Vagina (tissue), 2 donors: ENCODE measurements around the gene RAD51AP1. TPM values are rescaled to one million over a fixed set of nuclear protein-coding genes. Genes with fewer than 3 reads are reported as not detected.

Experiments
- DNase-seq, 2 donors: peaks; one replicate each; pipeline ENCODE4 v3.0.0-alpha.2; 2017; ENCODE audit errors: extremely low spot score in 2 of 2
- H3K27ac ChIP-seq: fragments of 200-600 bp; sonication (generic); one replicate; pipeline ENCODE4 v1.5.1; 2019
- H3K27me3 ChIP-seq: fragments of 200-600 bp; sonication (generic); one replicate; pipeline ENCODE4 v1.5.1; 2019
- H3K36me3 ChIP-seq, 2 donors: fragments of 200-600 bp; sonication (generic); one replicate each; pipeline ENCODE4 v1.5.1; 2017 to 2019
- H3K4me1 ChIP-seq: fragments of 200-600 bp; sonication (generic); one replicate; pipeline ENCODE4 v1.5.1; 2019
- H3K4me3 ChIP-seq, 2 donors: fragments of 200-600 bp; sonication (generic); 1 replicate in 1 of 2; 2 replicates in 1 of 2; pipeline ENCODE4 v1.5.1; 2016 to 2019
- H3K9me3 ChIP-seq: fragments of 200-600 bp; sonication (generic); one replicate; pipeline ENCODE4 v1.5.1; 2019
- POLR2A ChIP-seq, 2 donors: fragments of 450-650 bp; IDR thresholded peaks; one replicate each; pipeline ENCODE4 v1.6.1; 2017; ENCODE audit warnings: antibody characterized with exemption in 2 of 2, mild to moderate bottlenecking in 2 of 2, moderate library complexity in 2 of 2
- POLR2AphosphoS5 ChIP-seq, 2 donors: sonication (generic); formaldehyde crosslinking; IDR thresholded peaks; one replicate each; pipeline ENCODE4 v1.9.0; 2017; ENCODE audit warnings: antibody characterized with exemption in 2 of 2, mild to moderate bottlenecking in 2 of 2, low read depth in 1 of 2; ENCODE audit not compliant: insufficient read depth in 1 of 2
- intact Hi-C: fragments of 100-400 bp; cut with DNase I; formaldehyde crosslinking; loops from one replicate; pipeline ENCODE4 v1.15.1; 2023
- total RNA-seq: library from RNA; depleted of rRNA; stranded (reverse); fragments of >200 nt; gene quantifications from one replicate; pipeline ENCODE4 v1.2.3, GENCODE V29; 2016
- TF ChIP-seq, protein P1 (sequence below), 3 experiments: fragments of 450-650 bp in 2 of 3; fragments of 200-600 bp in 1 of 3; sonication (generic) in 1 of 3; IDR thresholded peaks; one replicate each; pipeline ENCODE4 v1.5.1; 2017 to 2019; ENCODE audit warnings: antibody characterized with exemption in 3 of 3, mild to moderate bottlenecking in 2 of 3, moderate library complexity in 2 of 3

The RAD51AP1 gene
- total RNA-seq, 1 donor from 2014 or later: 4.2 TPM

DNA sequence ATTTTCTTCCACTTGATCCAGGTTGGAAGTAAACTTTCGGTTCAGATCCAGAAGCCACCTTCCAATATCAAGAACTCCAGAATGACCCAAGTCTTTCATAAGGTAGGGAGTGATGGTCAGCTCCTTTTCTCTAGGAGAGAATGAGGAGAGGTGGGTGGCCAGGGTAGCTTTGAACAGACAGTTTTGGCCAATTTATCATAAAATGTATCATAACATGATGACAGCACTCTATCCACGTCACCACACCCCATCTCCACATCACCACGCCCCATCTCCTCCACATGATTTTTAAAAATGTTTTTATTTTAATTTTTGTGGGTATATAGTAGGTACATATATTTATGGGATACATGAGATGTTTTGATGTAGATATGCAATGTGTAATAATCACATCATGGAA is 50.2 kb downstream of the RAD51AP1 start:
- DNase-seq: no peak
- H3K27ac ChIP-seq: no peak overlapping the region
- H3K4me3 ChIP-seq: no peak overlapping the region
- no peaks in the 10 kb centered on the region for H3K27me3 ChIP-seq
- TF ChIP-seq POLR2A (IDR thresholded peaks at IDR 0.05) (no peak), POLR2AphosphoS5 (IDR thresholded peaks at IDR 0.05; ENCODE audit: insufficient read depth in 1 of 2, low read depth in 1 of 2) (no peak)
- TF ChIP-seq, protein P1, sequence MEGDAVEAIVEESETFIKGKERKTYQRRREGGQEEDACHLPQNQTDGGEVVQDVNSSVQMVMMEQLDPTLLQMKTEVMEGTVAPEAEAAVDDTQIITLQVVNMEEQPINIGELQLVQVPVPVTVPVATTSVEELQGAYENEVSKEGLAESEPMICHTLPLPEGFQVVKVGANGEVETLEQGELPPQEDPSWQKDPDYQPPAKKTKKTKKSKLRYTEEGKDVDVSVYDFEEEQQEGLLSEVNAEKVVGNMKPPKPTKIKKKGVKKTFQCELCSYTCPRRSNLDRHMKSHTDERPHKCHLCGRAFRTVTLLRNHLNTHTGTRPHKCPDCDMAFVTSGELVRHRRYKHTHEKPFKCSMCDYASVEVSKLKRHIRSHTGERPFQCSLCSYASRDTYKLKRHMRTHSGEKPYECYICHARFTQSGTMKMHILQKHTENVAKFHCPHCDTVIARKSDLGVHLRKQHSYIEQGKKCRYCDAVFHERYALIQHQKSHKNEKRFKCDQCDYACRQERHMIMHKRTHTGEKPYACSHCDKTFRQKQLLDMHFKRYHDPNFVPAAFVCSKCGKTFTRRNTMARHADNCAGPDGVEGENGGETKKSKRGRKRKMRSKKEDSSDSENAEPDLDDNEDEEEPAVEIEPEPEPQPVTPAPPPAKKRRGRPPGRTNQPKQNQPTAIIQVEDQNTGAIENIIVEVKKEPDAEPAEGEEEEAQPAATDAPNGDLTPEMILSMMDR (IDR thresholded peaks at IDR 0.05): no peak
- H3K9me3 ChIP-seq: no peaks in the 10 kb centered on the region
- intact Hi-C loops: no loop called here
- H3K36me3 ChIP-seq: no peaks in the 10 kb centered on the region
- no peaks in the 10 kb centered on the region for H3K4me1 ChIP-seq

DNA sequence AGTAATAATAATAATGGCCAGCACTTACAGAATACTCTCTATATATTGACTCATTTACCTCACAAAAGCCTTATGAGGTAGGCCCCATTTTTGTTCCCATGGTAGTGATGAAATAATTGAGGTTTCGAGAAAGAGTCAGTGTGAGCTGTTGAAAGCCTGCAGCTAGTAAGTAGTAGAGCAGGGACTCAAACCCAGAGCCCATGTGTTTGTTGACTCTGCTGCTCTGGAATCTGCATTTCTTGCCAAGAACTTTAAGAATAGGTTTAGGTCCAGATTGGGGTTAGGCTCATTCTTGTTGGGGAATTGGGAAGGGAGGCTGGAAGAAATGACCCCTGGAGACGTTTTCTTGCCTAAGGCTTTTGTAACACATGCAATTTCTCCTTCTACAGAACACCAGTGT is 51.3 kb downstream of the RAD51AP1 start:
- Histone ChIP-seq H3K27me3 (no peaks in the 10 kb centered on the region), H3K36me3 (no peaks in the 10 kb centered on the region), H3K4me3 (no peak overlapping the region), H3K27ac (no peak overlapping the region), H3K9me3 (no peaks in the 10 kb centered on the region), H3K4me1 (no peaks in the 10 kb centered on the region)
- intact Hi-C loops: no loop called here
- DNase-seq: no peak
- no peak for TF ChIP-seq POLR2A (IDR thresholded peaks at IDR 0.05)
- TF ChIP-seq POLR2AphosphoS5 (IDR thresholded peaks at IDR 0.05; ENCODE audit: insufficient read depth in 1 of 2, low read depth in 1 of 2): no peak

DNA sequence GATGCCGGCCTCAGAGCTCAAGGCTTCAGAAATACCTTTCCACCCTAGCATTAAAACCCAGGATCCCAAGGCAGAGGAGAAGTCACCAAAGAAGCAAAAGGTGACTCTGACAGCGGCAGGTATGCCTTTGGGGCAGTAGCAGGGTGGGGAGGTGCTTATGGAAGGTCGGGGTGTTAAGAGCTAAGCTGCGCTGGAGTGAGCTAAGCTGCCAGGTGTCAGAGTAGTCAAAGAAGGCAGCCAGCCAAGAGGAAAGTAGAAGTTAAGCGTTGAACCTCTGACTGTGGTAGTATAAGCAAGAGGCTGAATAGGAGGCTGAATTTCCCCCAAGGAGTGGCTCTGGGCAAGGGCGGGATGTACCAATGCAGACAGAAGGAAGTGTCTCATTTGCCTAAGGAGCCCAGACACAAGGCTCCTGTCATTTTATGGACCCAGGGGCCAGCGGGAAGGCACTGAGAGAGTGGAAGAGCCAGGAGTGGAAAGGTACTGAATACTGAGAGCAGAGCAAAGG is 52.5 kb downstream of the RAD51AP1 start:
- intact Hi-C loops: no loop called here
- no peak for TF ChIP-seq POLR2AphosphoS5 (IDR thresholded peaks at IDR 0.05; ENCODE audit: insufficient read depth in 1 of 2, low read depth in 1 of 2)
- no peak for TF ChIP-seq POLR2A (IDR thresholded peaks at IDR 0.05)
- TF ChIP-seq, protein P1 (IDR thresholded peaks at IDR 0.05): no peak
- no peak overlapping the region for H3K27ac ChIP-seq
- H3K4me1 ChIP-seq: no peaks in the 10 kb centered on the region
- H3K4me3 ChIP-seq: no peak overlapping the region
- no peak for DNase-seq
- no peaks in the 10 kb centered on the region for H3K27me3 ChIP-seq
- H3K36me3 ChIP-seq: no peaks in the 10 kb centered on the region
- H3K9me3 ChIP-seq: no peaks in the 10 kb centered on the region

DNA sequence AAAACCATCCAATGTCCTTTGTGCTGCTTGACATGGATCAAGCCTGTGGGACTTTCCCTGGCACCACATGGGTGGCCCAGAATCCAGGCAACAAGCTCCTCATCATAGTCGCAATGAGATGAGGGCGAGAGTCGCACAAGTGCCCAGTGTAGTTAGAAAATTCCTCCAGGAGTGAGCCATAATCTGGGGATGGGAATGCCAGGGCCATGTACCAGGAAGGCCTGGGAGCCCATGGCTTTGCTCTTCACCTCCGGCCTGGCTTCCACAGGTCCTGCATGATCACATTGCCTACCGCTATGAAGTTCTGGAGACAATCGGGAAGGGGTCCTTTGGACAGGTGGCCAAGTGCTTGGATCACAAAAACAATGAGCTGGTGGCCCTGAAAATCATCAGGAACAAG is 57.2 kb downstream of the RAD51AP1 start:
- DNase-seq: no peak
- H3K4me1 ChIP-seq: no peaks in the 10 kb centered on the region
- intact Hi-C loops: no loop called here
- TF ChIP-seq POLR2A (IDR thresholded peaks at IDR 0.05) (no peak), POLR2AphosphoS5 (IDR thresholded peaks at IDR 0.05; ENCODE audit: insufficient read depth in 1 of 2, low read depth in 1 of 2) (no peak)
- TF ChIP-seq, protein P1 (IDR thresholded peaks at IDR 0.05): no peak
- no peaks in the 10 kb centered on the region for H3K9me3 ChIP-seq
- no peak overlapping the region for H3K27ac ChIP-seq
- no peaks in the 10 kb centered on the region for H3K36me3 ChIP-seq
- H3K27me3 ChIP-seq: no peaks in the 10 kb centered on the region
- no peak overlapping the region for H3K4me3 ChIP-seq

DNA sequence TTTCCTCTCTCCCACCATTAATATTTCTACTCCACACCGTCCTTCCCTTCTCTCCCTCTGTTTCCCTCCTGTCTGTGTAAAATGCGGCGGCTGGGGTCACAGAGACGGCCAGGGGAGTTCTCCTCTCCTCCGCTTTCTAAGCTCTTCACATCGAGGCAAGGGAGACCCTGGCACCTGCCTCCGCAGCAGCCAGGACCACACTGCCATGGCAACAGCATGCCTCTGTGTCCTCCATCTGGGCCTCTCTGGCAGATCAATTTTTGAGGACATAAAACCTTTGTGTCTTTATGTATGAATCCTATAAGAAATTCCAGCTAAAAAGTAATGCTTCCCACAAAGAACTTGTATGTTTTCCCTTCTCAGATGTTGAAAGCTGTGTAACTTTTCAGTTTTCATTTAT is 64.7 kb downstream of the RAD51AP1 start:
- TF ChIP-seq POLR2A (IDR thresholded peaks at IDR 0.05): no peak
- TF ChIP-seq, protein P1 (IDR thresholded peaks at IDR 0.05): no peak
- TF ChIP-seq POLR2AphosphoS5 (IDR thresholded peaks at IDR 0.05; ENCODE audit: insufficient read depth in 1 of 2, low read depth in 1 of 2): no peak
- H3K9me3 ChIP-seq: no peaks in the 10 kb centered on the region
- H3K36me3 ChIP-seq: no peaks in the 10 kb centered on the region
- intact Hi-C loops: no loop called here
- DNase-seq: no peak
- H3K27me3 ChIP-seq: no peaks in the 10 kb centered on the region
- peaks cover 23% of the 10 kb centered on the region for H3K4me1 ChIP-seq
- no peak overlapping the region for H3K4me3 ChIP-seq
- no peak overlapping the region for H3K27ac ChIP-seq
